GM21529 (cell line): ENCODE measurements around the gene NOTCH2.

Experiments used
- ATAC-seq: cut with Tn5 transposase; IDR thresholded peaks from one replicate; pipeline ENCODE4 v1.9.1; 2021; ENCODE audit not compliant: unreplicated experiment

The NOTCH2 gene

GRCh38 chr1:119948342-119949214, 120.9 kb downstream of the NOTCH2 start:
- peak; percentile 78 for ATAC-seq

- ATAC-seq: no peak
Observed at GRCh38 chr1:119947468-119947867, 122.0 kb downstream of the NOTCH2 start.

- ATAC-seq: no peak
Observed at GRCh38 chr1:119946724-119947123, 122.7 kb downstream of the NOTCH2 start.

- ATAC-seq: no peak
Observed at GRCh38 chr1:119943216-119943615, 126.2 kb downstream of the NOTCH2 start.

GRCh38 chr1:119941392-119941791, 128.1 kb downstream of the NOTCH2 start:
- no peak for ATAC-seq

- no peak for ATAC-seq
Observed at GRCh38 chr1:119940697-119941096, 128.8 kb downstream of the NOTCH2 start.

- ATAC-seq: no peak
Observed at GRCh38 chr1:119937198-119937597, 132.3 kb downstream of the NOTCH2 start.

- ATAC-seq: no peak
Observed at GRCh38 chr1:119935915-119936314, 133.5 kb downstream of the NOTCH2 start.

GRCh38 chr1:119935373-119935772, 134.1 kb downstream of the NOTCH2 start:
- ATAC-seq: no peak

GRCh38 chr1:119933397-119933796, 136.1 kb downstream of the NOTCH2 start:
- no peak for ATAC-seq

GRCh38 chr1:119929643-119930315, 139.7 kb downstream of the NOTCH2 start:
- no peak for ATAC-seq

- ATAC-seq: no peak
Observed at GRCh38 chr1:119926553-119926952, 142.9 kb downstream of the NOTCH2 start.

GRCh38 chr1:119924948-119925898, 144.2 kb downstream of the NOTCH2 start:
- no peak for ATAC-seq

- no peak for ATAC-seq
Observed at GRCh38 chr1:119920104-119920968, 149.1 kb downstream of the NOTCH2 start.

- ATAC-seq: no peak
Observed at GRCh38 chr1:119919241-119919640, 150.2 kb downstream of the NOTCH2 start.

- no peak for ATAC-seq
Observed at GRCh38 chr1:119918301-119918700, 151.2 kb downstream of the NOTCH2 start.

GRCh38 chr1:119917304-119918055, 152.0 kb downstream of the NOTCH2 start:
- no peak for ATAC-seq

GRCh38 chr1:119915517-119915916, 153.9 kb downstream of the NOTCH2 start:
- no peak for ATAC-seq

- ATAC-seq: no peak
Observed at GRCh38 chr1:119914071-119914470, 155.4 kb downstream of the NOTCH2 start.
